HG03025 (cell line): ENCODE data around the gene RNF181.
"Not testable (repeated sequence)": the region's sequence is repeated elsewhere in the genome, so short reads cannot be mapped to it uniquely, and the experiment has no call there.

Experiments used
- ATAC-seq: cut with Tn5 transposase; IDR thresholded peaks from one replicate; pipeline ENCODE4 v1.9.1; 2021; ENCODE audit warnings: mild to moderate bottlenecking, moderate library complexity; ENCODE audit not compliant: unreplicated experiment, low FRiP score

Gene RNF181

GRCh38 chr2:85575739-85576138 lies 19.8 kb upstream of the RNF181 start:
- ATAC-seq, result no peak

- ATAC-seq, result no peak
These were observed 18.5 kb upstream of the RNF181 start for GRCh38 chr2:85577063-85577385.

- peak; percentile 64 for ATAC-seq
These were observed 17.9 kb upstream of the RNF181 start, which contains the start of gene VAMP8 for GRCh38 chr2:85577386-85578242. TSS of gene VAMP8 (plus strand) at chr2:85577586. CDS start at chr2:85577647, 61 bp downstream.

GRCh38 chr2:85578243-85579180 lies 17.0 kb upstream of the RNF181 start:
- no peak for ATAC-seq

- no peak for ATAC-seq
These were observed 16.1 kb upstream of the RNF181 start for GRCh38 chr2:85579266-85579935.

- no peak for ATAC-seq
These were observed 15.3 kb upstream of the RNF181 start for GRCh38 chr2:85580206-85580605.

GRCh38 chr2:85582492-85582891 lies 13.1 kb upstream of the RNF181 start:
- ATAC-seq, result no peak

- ATAC-seq, result no peak
These were observed 11.7 kb upstream of the RNF181 start for GRCh38 chr2:85583667-85584353.

- no peak for ATAC-seq
These were observed 11.1 kb upstream of the RNF181 start, which contains the start of gene VAMP5 for GRCh38 chr2:85584354-85584856. TSS of gene VAMP5 (plus strand) at chr2:85584431. CDS start at chr2:85584491, 60 bp downstream.

GRCh38 chr2:85584857-85585780 lies 10.4 kb upstream of the RNF181 start:
- no peak for ATAC-seq

- ATAC-seq, result no peak
These were observed 9.8 kb upstream of the RNF181 start for GRCh38 chr2:85585781-85586105.

- ATAC-seq, result no peak
These were observed 7.3 kb upstream of the RNF181 start for GRCh38 chr2:85588236-85588635.

- no peak for ATAC-seq
These were observed 6.9 kb upstream of the RNF181 start for GRCh38 chr2:85588645-85589044.

- ATAC-seq, result no peak
These were observed 6.4 kb upstream of the RNF181 start for GRCh38 chr2:85589181-85589580.

- no peak for ATAC-seq
These were observed 5.4 kb upstream of the RNF181 start for GRCh38 chr2:85589982-85590791.

GRCh38 chr2:85590950-85591349 lies 4.6 kb upstream of the RNF181 start:
- no peak for ATAC-seq

- ATAC-seq, result no peak
These were observed 4.0 kb upstream of the RNF181 start for GRCh38 chr2:85591563-85591962.

GRCh38 chr2:85592299-85592698 lies 3.2 kb upstream of the RNF181 start:
- ATAC-seq, result not testable (repeated sequence)
